HG03135 (cell line): ENCODE results near the gene UHRF2.
"Not testable (repeated sequence)": the region's sequence is repeated elsewhere in the genome, so short reads cannot be mapped to it uniquely, and the experiment has no call there.

Source experiments
- ATAC-seq: cut with Tn5 transposase; IDR thresholded peaks from one replicate; pipeline ENCODE4 v1.9.1; 2021; ENCODE audit warnings: mild to moderate bottlenecking, moderate library complexity; ENCODE audit not compliant: unreplicated experiment

UHRF2 gene

GRCh38 chr9:6412487-6413364 is at the start of gene UHRF2:
Gene UHRF2 (plus strand): TSS chr9:6413199. CDS start chr9:6413491, 292 bp downstream.
- peak; percentile 82 for ATAC-seq

GRCh38 chr9:6367128-6367890 is 45.7 kb upstream of the UHRF2 start:
- no peak for ATAC-seq

GRCh38 chr9:6368831-6369230 is 44.2 kb upstream of the UHRF2 start:
- ATAC-seq, result no peak

GRCh38 chr9:6381477-6382012 is 31.5 kb upstream of the UHRF2 start:
- not testable (repeated sequence) for ATAC-seq

- ATAC-seq, result no peak
These were observed 30.3 kb upstream of the UHRF2 start for GRCh38 chr9:6382681-6383080.

- ATAC-seq, result no peak
These were observed 29.3 kb upstream of the UHRF2 start for GRCh38 chr9:6383551-6384225.

- no peak for ATAC-seq
These were observed 28.3 kb upstream of the UHRF2 start for GRCh38 chr9:6384732-6385131.

GRCh38 chr9:6399071-6399470 is 13.9 kb upstream of the UHRF2 start:
- ATAC-seq, result no peak

GRCh38 chr9:6405371-6405770 is 7.6 kb upstream of the UHRF2 start:
- ATAC-seq, result no peak

GRCh38 chr9:6407778-6408177 is 5.2 kb upstream of the UHRF2 start:
- no peak for ATAC-seq

GRCh38 chr9:6408320-6408719 is 4.7 kb upstream of the UHRF2 start:
- ATAC-seq, result no peak

- ATAC-seq, result no peak
These were observed 3.2 kb upstream of the UHRF2 start for GRCh38 chr9:6409811-6410210.

GRCh38 chr9:6410633-6411032 is 2.4 kb upstream of the UHRF2 start:
- ATAC-seq, result no peak

GRCh38 chr9:6413365-6414246 is 607 bp downstream of the UHRF2 start:
- peak; percentile 11 for ATAC-seq

GRCh38 chr9:6414247-6414641 is 1.2 kb downstream of the UHRF2 start:
- ATAC-seq, result no peak

- no peak for ATAC-seq
These were observed 2.3 kb downstream of the UHRF2 start for GRCh38 chr9:6415266-6415665.

GRCh38 chr9:6417186-6417585 is 4.2 kb downstream of the UHRF2 start:
- no peak for ATAC-seq

GRCh38 chr9:6418764-6419163 is 5.8 kb downstream of the UHRF2 start:
- no peak for ATAC-seq

GRCh38 chr9:6424940-6425339 is 11.9 kb downstream of the UHRF2 start:
- ATAC-seq, result no peak

GRCh38 chr9:6426117-6426516 is 13.1 kb downstream of the UHRF2 start:
- no peak for ATAC-seq
